GM23338 (cell line): ENCODE results near the gene FGF11. TPM values are rescaled to one million over a fixed set of nuclear protein-coding genes. Genes with fewer than 3 reads are reported as not detected.

Source experiments
- ATAC-seq: fragments of 200-7000 bp; cut with Tn5 transposase; 3 replicates; pipeline ENCODE4 v1.9.1; 2020
- DNase-seq: peaks from one replicate; pipeline ENCODE4 v3.0.0-alpha.2; 2015; ENCODE audit warnings: low spot score
- H2AFZ ChIP-seq: fragments of 200-600 bp; sonication (generic); 2 replicates; pipeline ENCODE4 v1.8.0; 2016; ENCODE audit warnings: antibody characterized with exemption, mild to moderate bottlenecking, moderate library complexity
- H3F3A ChIP-seq: fragments of 200-600 bp; sonication (generic); replicated peaks from 2 replicates; pipeline ENCODE4 v1.8.0; 2017; ENCODE audit warnings: antibody characterized with exemption, mixed run types, low read depth
- H3K27ac ChIP-seq: fragments of 200-600 bp; sonication (generic); 2 replicates; pipeline ENCODE4 v1.6.1; 2016; ENCODE audit warnings: low read depth
- H3K27me3 ChIP-seq: fragments of 200-600 bp; sonication (generic); 2 replicates; pipeline ENCODE4 v1.8.0; 2016; ENCODE audit warnings: mild to moderate bottlenecking, mixed run types, moderate library complexity; ENCODE audit not compliant: insufficient read depth
- H3K36me3 ChIP-seq: fragments of 200-600 bp; sonication (generic); 2 replicates; pipeline ENCODE4 v1.8.0; 2016; ENCODE audit warnings: mild to moderate bottlenecking; ENCODE audit not compliant: insufficient read depth
- H3K4me1 ChIP-seq: fragments of 200-600 bp; sonication (generic); 2 replicates; pipeline ENCODE4 v1.8.0; 2016; ENCODE audit warnings: mild to moderate bottlenecking, moderate library complexity; ENCODE audit not compliant: insufficient read depth
- H3K4me2 ChIP-seq: fragments of 200-600 bp; sonication (generic); 2 replicates; pipeline ENCODE4 v1.7.1; 2017; ENCODE audit warnings: mixed run types
- H3K4me3 ChIP-seq: fragments of 200-600 bp; sonication (generic); 2 replicates; pipeline ENCODE4 v1.6.1; 2016; ENCODE audit warnings: mixed run types
- H3K79me2 ChIP-seq: fragments of 200-600 bp; sonication (generic); replicated peaks from 2 replicates; pipeline ENCODE4 v1.8.0; 2017; ENCODE audit warnings: mild to moderate bottlenecking; ENCODE audit not compliant: insufficient read depth
- H3K9me2 ChIP-seq: fragments of 200-600 bp; sonication (generic); 2 replicates; pipeline ENCODE4 v1.8.0; 2017; ENCODE audit not compliant: insufficient read depth
- H4K20me1 ChIP-seq: fragments of 200-600 bp; sonication (generic); replicated peaks from 2 replicates; pipeline ENCODE4 v1.8.0; 2017; ENCODE audit warnings: mild to moderate bottlenecking; ENCODE audit not compliant: insufficient read depth
- H3K27ac Mint-ChIP-seq: 2 replicates; pipeline ENCODE4 v1.8.0; 2020; ENCODE audit warnings: inconsistent platforms, mild to moderate bottlenecking, moderate library complexity, mixed read lengths
- H3K27me3 Mint-ChIP-seq: 3 replicates; pipeline ENCODE4 v1.8.0; 2022; ENCODE audit warnings: low read depth, mild to moderate bottlenecking, moderate library complexity, mixed read lengths, inconsistent platforms; ENCODE audit not compliant: insufficient read depth, poor library complexity
- H3K36me3 Mint-ChIP-seq: 3 replicates; pipeline ENCODE4 v1.8.0; 2021; ENCODE audit warnings: low read depth, mild to moderate bottlenecking, inconsistent platforms, moderate library complexity, mixed read lengths
- H3K4me1 Mint-ChIP-seq: 3 replicates; pipeline ENCODE4 v1.8.0; 2020; ENCODE audit warnings: mild to moderate bottlenecking, inconsistent platforms, mixed read lengths
- H3K4me3 Mint-ChIP-seq: 3 replicates; pipeline ENCODE4 v1.8.0; 2021; ENCODE audit warnings: moderate library complexity, mild to moderate bottlenecking, inconsistent platforms, mixed read lengths
- H3K9me3 Mint-ChIP-seq: 3 replicates; pipeline ENCODE4 v1.8.0; 2020; ENCODE audit warnings: moderate library complexity, mild to moderate bottlenecking, inconsistent platforms, mixed read lengths
- CREB1 ChIP-seq: fragments of 250-450 bp; sonication (Bioruptor Pico); IDR thresholded peaks from 2 replicates; pipeline ENCODE4 v1.5.0; 2020; ENCODE audit warnings: low read depth, mild to moderate bottlenecking, moderate library complexity
- EZH2 ChIP-seq: fragments of 200-600 bp; sonication (generic); IDR thresholded peaks from one replicate; pipeline ENCODE4 v1.8.0; 2017; ENCODE audit warnings: antibody characterized with exemption, mild to moderate bottlenecking, low read depth; ENCODE audit not compliant: unreplicated experiment
- EZH2phosphoT487 ChIP-seq: fragments of 200-600 bp; sonication (generic); IDR thresholded peaks from one replicate; pipeline ENCODE4 v1.8.1; 2018; ENCODE audit warnings: antibody characterized with exemption; ENCODE audit not compliant: unreplicated experiment
- JUNB ChIP-seq: IDR thresholded peaks from one replicate; pipeline ENCODE4 v1.6.1; 2016; ENCODE audit warnings: antibody characterized with exemption; ENCODE audit not compliant: unreplicated experiment
- NANOG ChIP-seq: IDR thresholded peaks from 2 replicates; pipeline ENCODE4 v1.6.1; 2016; ENCODE audit warnings: antibody characterized with exemption, borderline replicate concordance
- POLR2AphosphoS5 ChIP-seq: IDR thresholded peaks from 2 replicates; pipeline ENCODE4 v1.6.1; 2016; ENCODE audit warnings: antibody characterized with exemption, low read depth
- STAT1 ChIP-seq: IDR thresholded peaks from one replicate; pipeline ENCODE4 v1.6.1; 2016; ENCODE audit warnings: antibody characterized with exemption; ENCODE audit not compliant: unreplicated experiment
- ZNF331 ChIP-seq: fragments of 250-450 bp; sonication (Bioruptor Pico); IDR thresholded peaks from 2 replicates; pipeline ENCODE4 v1.5.0; 2020; ENCODE audit warnings: low read depth, mild to moderate bottlenecking, moderate library complexity
- polyA plus RNA-seq: library from polyadenylated mRNA; unstranded; fragments of >200 nt; fragmentation: Nextera tagmentation; extraction: Ambion mirVana; gene quantifications from 2 replicates; pipeline ENCODE4 v1.2.1, GENCODE V29; 2016
- total RNA-seq: library from RNA; depleted of rRNA; stranded (reverse); fragments of >200 nt; shearing (Covaris generic); gene quantifications from 2 replicates; pipeline ENCODE4 v1.2.3, GENCODE V29; 2014
- TF ChIP-seq, protein P1 (sequence below), 2 experiments: fragments of 200-600 bp in 1 of 2; sonication (generic) in 1 of 2; conservative IDR thresholded peaks; 2 replicates each; pipeline versions ENCODE4 v1.5.1 to v1.6.1; 2016 to 2017; ENCODE audit warnings: antibody characterized with exemption in 2 of 2, low read depth in 2 of 2, mild to moderate bottlenecking in 2 of 2, moderate library complexity in 1 of 2
- TF ChIP-seq, protein P2 (sequence below): IDR thresholded peaks from one replicate; pipeline ENCODE4 v1.6.1; 2018; ENCODE audit warnings: antibody characterized with exemption; ENCODE audit not compliant: unreplicated experiment
- TF ChIP-seq, protein P3 (sequence below): fragments of 250-450 bp; sonication (Bioruptor Pico); IDR thresholded peaks from 2 replicates; pipeline ENCODE4 v1.5.0; 2020; ENCODE audit warnings: mild to moderate bottlenecking, moderate library complexity

Gene FGF11
- total and polyA plus RNA-seq, 2 experiments from 2014 or later, result 11.1 to 16.6 TPM

DNA sequence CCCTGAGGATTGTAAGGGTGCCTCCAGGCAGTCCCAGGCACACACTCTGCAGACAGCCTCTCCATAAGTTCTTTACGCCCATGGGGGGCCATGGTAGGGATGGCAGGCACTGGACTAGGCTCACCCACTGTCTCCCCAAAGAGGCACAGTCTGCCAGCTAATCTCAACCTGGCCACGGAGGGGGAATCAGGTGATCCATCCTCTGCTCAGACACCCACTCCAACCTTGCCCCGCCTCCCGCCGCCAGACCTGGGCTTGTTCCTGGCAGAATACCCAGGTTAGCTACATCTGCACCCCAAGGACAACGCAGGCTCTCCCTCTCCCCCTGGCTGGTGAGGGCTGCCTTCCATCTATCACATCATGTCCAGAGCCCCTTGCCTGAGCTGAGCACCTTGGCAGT is 30.4 kb upstream of the FGF11 start (continued):
- TF ChIP-seq NANOG (no peak), POLR2AphosphoS5 (no peak), EZH2 (no peak)
- TF ChIP-seq, protein P1, sequence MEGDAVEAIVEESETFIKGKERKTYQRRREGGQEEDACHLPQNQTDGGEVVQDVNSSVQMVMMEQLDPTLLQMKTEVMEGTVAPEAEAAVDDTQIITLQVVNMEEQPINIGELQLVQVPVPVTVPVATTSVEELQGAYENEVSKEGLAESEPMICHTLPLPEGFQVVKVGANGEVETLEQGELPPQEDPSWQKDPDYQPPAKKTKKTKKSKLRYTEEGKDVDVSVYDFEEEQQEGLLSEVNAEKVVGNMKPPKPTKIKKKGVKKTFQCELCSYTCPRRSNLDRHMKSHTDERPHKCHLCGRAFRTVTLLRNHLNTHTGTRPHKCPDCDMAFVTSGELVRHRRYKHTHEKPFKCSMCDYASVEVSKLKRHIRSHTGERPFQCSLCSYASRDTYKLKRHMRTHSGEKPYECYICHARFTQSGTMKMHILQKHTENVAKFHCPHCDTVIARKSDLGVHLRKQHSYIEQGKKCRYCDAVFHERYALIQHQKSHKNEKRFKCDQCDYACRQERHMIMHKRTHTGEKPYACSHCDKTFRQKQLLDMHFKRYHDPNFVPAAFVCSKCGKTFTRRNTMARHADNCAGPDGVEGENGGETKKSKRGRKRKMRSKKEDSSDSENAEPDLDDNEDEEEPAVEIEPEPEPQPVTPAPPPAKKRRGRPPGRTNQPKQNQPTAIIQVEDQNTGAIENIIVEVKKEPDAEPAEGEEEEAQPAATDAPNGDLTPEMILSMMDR (conservative IDR thresholded peaks at IDR 0.05; ENCODE audit: low read depth in 2 of 2), result no peak

GRCh38 chr17:7409716-7410115 is 29.6 kb upstream of the FGF11 start:
- H3K79me2 ChIP-seq, result peaks cover 8% of the 10 kb centered on the region; the same call in 1 of the 2 replicates
- H3K27ac ChIP-seq, result no peak overlapping the region
- Mint-ChIP-seq H3K4me3 (no peak overlapping the region; the same call in 2 of the 3 replicates), H3K36me3 (peaks cover 21% of the 10 kb centered on the region), H3K27ac (no peak overlapping the region), H3K9me3 (no peaks in the 10 kb centered on the region), H3K4me1 (peaks cover 36% of the 10 kb centered on the region), H3K27me3 (peaks cover 13% of the 10 kb centered on the region)
- H3K4me2 ChIP-seq, result no peak overlapping the region
- H3K36me3 ChIP-seq, result no peaks in the 10 kb centered on the region; the same call in 1 of the 2 replicates
- H3F3A ChIP-seq, result peaks cover 13% of the 10 kb centered on the region
- H3K9me2 ChIP-seq, result no peaks in the 10 kb centered on the region
- ATAC-seq (no peak), DNase-seq (no peak)
- H3K27me3 ChIP-seq, result no peaks in the 10 kb centered on the region
- peaks cover 22% of the 10 kb centered on the region for H3K4me1 ChIP-seq
- no peak overlapping the region for H2AFZ ChIP-seq
- no peaks in the 10 kb centered on the region; the same call in 1 of the 2 replicates for H4K20me1 ChIP-seq
- no peak overlapping the region for H3K4me3 ChIP-seq
- TF ChIP-seq, protein P2, sequence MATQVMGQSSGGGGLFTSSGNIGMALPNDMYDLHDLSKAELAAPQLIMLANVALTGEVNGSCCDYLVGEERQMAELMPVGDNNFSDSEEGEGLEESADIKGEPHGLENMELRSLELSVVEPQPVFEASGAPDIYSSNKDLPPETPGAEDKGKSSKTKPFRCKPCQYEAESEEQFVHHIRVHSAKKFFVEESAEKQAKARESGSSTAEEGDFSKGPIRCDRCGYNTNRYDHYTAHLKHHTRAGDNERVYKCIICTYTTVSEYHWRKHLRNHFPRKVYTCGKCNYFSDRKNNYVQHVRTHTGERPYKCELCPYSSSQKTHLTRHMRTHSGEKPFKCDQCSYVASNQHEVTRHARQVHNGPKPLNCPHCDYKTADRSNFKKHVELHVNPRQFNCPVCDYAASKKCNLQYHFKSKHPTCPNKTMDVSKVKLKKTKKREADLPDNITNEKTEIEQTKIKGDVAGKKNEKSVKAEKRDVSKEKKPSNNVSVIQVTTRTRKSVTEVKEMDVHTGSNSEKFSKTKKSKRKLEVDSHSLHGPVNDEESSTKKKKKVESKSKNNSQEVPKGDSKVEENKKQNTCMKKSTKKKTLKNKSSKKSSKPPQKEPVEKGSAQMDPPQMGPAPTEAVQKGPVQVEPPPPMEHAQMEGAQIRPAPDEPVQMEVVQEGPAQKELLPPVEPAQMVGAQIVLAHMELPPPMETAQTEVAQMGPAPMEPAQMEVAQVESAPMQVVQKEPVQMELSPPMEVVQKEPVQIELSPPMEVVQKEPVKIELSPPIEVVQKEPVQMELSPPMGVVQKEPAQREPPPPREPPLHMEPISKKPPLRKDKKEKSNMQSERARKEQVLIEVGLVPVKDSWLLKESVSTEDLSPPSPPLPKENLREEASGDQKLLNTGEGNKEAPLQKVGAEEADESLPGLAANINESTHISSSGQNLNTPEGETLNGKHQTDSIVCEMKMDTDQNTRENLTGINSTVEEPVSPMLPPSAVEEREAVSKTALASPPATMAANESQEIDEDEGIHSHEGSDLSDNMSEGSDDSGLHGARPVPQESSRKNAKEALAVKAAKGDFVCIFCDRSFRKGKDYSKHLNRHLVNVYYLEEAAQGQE, result no peak
- TF ChIP-seq CREB1 (CRISPR knock-in tag) (no peak), EZH2 (no peak), STAT1 (no peak), JUNB (no peak), EZH2phosphoT487 (no peak), ZNF331 (CRISPR knock-in tag) (no peak), POLR2AphosphoS5 (no peak), NANOG (no peak)
- TF ChIP-seq, protein P3, sequence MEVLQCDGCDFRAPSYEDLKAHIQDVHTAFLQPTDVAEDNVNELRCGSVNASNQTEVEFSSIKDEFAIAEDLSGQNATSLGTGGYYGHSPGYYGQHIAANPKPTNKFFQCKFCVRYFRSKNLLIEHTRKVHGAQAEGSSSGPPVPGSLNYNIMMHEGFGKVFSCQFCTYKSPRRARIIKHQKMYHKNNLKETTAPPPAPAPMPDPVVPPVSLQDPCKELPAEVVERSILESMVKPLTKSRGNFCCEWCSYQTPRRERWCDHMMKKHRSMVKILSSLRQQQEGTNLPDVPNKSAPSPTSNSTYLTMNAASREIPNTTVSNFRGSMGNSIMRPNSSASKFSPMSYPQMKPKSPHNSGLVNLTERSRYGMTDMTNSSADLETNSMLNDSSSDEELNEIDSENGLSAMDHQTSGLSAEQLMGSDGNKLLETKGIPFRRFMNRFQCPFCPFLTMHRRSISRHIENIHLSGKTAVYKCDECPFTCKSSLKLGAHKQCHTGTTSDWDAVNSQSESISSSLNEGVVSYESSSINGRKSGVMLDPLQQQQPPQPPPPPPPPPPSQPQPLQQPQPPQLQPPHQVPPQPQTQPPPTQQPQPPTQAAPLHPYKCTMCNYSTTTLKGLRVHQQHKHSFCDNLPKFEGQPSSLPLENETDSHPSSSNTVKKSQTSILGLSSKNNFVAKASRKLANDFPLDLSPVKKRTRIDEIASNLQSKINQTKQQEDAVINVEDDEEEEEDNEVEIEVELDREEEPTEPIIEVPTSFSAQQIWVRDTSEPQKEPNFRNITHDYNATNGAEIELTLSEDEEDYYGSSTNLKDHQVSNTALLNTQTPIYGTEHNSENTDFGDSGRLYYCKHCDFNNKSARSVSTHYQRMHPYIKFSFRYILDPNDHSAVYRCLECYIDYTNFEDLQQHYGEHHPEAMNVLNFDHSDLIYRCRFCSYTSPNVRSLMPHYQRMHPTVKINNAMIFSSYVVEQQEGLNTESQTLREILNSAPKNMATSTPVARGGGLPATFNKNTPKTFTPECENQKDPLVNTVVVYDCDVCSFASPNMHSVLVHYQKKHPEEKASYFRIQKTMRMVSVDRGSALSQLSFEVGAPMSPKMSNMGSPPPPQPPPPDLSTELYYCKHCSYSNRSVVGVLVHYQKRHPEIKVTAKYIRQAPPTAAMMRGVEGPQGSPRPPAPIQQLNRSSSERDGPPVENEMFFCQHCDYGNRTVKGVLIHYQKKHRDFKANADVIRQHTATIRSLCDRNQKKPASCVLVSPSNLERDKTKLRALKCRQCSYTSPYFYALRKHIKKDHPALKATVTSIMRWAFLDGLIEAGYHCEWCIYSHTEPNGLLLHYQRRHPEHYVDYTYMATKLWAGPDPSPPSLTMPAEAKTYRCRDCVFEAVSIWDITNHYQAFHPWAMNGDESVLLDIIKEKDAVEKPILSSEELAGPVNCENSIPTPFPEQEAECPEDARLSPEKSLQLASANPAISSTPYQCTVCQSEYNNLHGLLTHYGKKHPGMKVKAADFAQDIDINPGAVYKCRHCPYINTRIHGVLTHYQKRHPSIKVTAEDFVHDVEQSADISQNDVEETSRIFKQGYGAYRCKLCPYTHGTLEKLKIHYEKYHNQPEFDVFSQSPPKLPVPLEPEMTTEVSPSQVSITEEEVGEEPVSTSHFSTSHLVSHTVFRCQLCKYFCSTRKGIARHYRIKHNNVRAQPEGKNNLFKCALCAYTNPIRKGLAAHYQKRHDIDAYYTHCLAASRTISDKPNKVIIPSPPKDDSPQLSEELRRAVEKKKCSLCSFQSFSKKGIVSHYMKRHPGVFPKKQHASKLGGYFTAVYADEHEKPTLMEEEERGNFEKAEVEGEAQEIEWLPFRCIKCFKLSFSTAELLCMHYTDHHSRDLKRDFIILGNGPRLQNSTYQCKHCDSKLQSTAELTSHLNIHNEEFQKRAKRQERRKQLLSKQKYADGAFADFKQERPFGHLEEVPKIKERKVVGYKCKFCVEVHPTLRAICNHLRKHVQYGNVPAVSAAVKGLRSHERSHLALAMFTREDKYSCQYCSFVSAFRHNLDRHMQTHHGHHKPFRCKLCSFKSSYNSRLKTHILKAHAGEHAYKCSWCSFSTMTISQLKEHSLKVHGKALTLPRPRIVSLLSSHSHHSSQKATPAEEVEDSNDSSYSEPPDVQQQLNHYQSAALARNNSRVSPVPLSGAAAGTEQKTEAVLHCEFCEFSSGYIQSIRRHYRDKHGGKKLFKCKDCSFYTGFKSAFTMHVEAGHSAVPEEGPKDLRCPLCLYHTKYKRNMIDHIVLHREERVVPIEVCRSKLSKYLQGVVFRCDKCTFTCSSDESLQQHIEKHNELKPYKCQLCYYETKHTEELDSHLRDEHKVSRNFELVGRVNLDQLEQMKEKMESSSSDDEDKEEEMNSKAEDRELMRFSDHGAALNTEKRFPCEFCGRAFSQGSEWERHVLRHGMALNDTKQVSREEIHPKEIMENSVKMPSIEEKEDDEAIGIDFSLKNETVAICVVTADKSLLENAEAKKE, result no peak
- TF ChIP-seq, protein P1 (conservative IDR thresholded peaks at IDR 0.05; ENCODE audit: low read depth in 2 of 2), result no peak
